Measurements from ENCODE around the gene ZSCAN12. TPM values are rescaled to one million over a fixed set of nuclear protein-coding genes. Genes with fewer than 3 reads are reported as not detected.

Gene ZSCAN12
- total and polyA plus RNA-seq, 2 of the 13 experiments (the other 11 are each of a cell fraction or from before 2014, with no cell fraction given), result 2.8 to 8.9 TPM

DNA sequence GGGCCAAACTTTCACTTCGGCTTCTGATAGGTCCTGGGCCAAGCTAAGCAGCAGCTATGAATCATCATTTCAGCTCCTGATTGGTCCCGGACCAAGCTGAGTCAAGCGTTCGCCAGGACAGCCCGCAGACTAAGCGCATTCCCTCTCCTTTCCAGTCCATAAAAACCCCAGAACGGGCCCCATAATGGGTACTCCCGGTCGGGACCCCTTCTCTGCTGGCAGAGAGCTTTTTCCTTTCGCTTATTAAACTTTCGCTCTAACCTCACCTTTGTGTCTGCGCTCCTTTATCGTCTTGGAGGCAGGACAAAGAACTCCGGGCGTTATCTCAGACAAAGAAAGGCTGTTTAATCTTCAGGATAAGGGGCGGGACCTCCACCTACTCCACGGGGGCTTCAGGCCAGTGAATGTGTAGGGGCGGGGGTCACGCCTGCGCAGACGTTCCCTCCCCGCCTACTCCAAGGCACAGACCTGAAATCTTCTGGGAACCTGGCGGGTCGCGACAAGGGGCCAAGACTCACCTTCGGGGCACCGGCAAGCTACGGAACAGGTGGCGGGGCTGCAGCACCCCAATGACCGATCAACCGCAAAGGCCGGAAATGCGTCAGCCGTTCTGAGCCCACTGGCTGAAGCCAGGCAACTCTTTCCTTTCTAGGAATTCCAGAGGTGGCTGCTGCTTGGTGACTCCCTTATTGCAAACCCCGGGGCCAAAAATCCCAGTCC is 63.8 kb downstream of the ZSCAN12 start, which contains the start of gene ZSCAN31 (continued):
- TF ChIP-seq, protein P1, sequence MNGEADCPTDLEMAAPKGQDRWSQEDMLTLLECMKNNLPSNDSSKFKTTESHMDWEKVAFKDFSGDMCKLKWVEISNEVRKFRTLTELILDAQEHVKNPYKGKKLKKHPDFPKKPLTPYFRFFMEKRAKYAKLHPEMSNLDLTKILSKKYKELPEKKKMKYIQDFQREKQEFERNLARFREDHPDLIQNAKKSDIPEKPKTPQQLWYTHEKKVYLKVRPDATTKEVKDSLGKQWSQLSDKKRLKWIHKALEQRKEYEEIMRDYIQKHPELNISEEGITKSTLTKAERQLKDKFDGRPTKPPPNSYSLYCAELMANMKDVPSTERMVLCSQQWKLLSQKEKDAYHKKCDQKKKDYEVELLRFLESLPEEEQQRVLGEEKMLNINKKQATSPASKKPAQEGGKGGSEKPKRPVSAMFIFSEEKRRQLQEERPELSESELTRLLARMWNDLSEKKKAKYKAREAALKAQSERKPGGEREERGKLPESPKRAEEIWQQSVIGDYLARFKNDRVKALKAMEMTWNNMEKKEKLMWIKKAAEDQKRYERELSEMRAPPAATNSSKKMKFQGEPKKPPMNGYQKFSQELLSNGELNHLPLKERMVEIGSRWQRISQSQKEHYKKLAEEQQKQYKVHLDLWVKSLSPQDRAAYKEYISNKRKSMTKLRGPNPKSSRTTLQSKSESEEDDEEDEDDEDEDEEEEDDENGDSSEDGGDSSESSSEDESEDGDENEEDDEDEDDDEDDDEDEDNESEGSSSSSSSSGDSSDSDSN (CRISPR knock-in tag; IDR thresholded peaks at IDR 0.05), result peak; percentile 59
- TF ChIP-seq, protein P2, sequence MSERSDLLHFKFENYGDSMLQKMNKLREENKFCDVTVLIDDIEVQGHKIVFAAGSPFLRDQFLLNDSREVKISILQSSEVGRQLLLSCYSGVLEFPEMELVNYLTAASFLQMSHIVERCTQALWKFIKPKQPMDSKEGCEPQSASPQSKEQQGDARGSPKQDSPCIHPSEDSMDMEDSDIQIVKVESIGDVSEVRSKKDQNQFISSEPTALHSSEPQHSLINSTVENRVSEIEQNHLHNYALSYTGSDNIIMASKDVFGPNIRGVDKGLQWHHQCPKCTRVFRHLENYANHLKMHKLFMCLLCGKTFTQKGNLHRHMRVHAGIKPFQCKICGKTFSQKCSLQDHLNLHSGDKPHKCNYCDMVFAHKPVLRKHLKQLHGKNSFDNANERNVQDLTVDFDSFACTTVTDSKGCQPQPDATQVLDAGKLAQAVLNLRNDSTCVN (CRISPR knock-in tag; IDR thresholded peaks at IDR 0.05; ENCODE audit: borderline replicate concordance), result no peak; the same call in 1 of the 2 replicates
- TF ChIP-seq ZNF619 (CRISPR knock-in tag; IDR thresholded peaks at IDR 0.05), result 0 out of 2 replicates have a peak, but pooled peaks have one; percentile 71
- TF ChIP-seq MIXL1 (CRISPR knock-in tag; IDR thresholded peaks at IDR 0.05), result peak; percentile 21; the same call in 1 of the 2 replicates
- TF ChIP-seq MZF1 (CRISPR knock-in tag; IDR thresholded peaks at IDR 0.05; ENCODE audit: borderline replicate concordance), result no peak
- TF ChIP-seq REXO4 (CRISPR knock-in tag; IDR thresholded peaks at IDR 0.05; ENCODE audit: borderline replicate concordance), result no peak; the same call in 1 of the 2 replicates
- TF ChIP-seq, protein P3, sequence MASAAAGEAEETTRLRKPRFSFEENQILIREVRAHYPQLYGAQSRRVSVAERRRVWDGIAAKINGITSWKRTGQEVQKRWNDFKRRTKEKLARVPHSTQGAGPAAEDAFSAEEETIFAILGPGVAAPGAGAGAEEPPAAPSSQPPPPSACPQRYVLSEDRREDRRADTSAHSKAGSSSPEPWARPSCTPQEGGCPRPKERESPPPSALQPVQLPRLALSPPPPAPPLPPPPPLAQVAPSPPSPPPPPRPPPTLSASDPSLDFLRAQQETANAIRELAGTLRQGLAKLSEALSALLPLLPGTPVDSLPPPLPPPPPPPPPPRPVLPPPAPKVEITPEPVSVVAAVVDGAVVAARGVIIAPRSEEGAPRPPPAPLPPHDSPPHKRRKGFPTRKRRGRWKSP (CRISPR knock-in tag; IDR thresholded peaks at IDR 0.05), result peak; percentile 88; the same call in 1 of the 2 replicates
- TF ChIP-seq RARG (CRISPR knock-in tag; IDR thresholded peaks at IDR 0.05; ENCODE audit: low read depth), result peak; percentile 75; the same call in 1 of the 2 replicates
- peak; percentile 92 for TF ChIP-seq FOSL2 (CRISPR knock-in tag; IDR thresholded peaks at IDR 0.05)
- TF ChIP-seq KAT7 (CRISPR knock-in tag; IDR thresholded peaks at IDR 0.05; ENCODE audit: borderline replicate concordance), result no peak; the same call in 1 of the 2 replicates
- TF ChIP-seq, protein P4, sequence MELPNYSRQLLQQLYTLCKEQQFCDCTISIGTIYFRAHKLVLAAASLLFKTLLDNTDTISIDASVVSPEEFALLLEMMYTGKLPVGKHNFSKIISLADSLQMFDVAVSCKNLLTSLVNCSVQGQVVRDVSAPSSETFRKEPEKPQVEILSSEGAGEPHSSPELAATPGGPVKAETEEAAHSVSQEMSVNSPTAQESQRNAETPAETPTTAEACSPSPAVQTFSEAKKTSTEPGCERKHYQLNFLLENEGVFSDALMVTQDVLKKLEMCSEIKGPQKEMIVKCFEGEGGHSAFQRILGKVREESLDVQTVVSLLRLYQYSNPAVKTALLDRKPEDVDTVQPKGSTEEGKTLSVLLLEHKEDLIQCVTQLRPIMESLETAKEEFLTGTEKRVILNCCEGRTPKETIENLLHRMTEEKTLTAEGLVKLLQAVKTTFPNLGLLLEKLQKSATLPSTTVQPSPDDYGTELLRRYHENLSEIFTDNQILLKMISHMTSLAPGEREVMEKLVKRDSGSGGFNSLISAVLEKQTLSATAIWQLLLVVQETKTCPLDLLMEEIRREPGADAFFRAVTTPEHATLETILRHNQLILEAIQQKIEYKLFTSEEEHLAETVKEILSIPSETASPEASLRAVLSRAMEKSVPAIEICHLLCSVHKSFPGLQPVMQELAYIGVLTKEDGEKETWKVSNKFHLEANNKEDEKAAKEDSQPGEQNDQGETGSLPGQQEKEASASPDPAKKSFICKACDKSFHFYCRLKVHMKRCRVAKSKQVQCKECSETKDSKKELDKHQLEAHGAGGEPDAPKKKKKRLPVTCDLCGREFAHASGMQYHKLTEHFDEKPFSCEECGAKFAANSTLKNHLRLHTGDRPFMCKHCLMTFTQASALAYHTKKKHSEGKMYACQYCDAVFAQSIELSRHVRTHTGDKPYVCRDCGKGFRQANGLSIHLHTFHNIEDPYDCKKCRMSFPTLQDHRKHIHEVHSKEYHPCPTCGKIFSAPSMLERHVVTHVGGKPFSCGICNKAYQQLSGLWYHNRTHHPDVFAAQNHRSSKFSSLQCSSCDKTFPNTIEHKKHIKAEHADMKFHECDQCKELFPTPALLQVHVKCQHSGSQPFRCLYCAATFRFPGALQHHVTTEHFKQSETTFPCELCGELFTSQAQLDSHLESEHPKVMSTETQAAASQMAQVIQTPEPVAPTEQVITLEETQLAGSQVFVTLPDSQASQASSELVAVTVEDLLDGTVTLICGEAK (IDR thresholded peaks at IDR 0.05), result no peak
- TF ChIP-seq, protein P4 (CRISPR knock-in tag; IDR thresholded peaks at IDR 0.05), result peak; percentile 79; the same call in 1 of the 2 replicates
- peak; percentile 47 for TF ChIP-seq ZNF264 (CRISPR knock-in tag; IDR thresholded peaks at IDR 0.05)
- TF ChIP-seq TAF1 (CRISPR knock-in tag; IDR thresholded peaks at IDR 0.05), result peak; percentile 87
- TF ChIP-seq CCDC6 (CRISPR knock-in tag; IDR thresholded peaks at IDR 0.05), result peak; percentile 89
- peak; percentile 76 for TF ChIP-seq SALL2 (CRISPR knock-in tag; IDR thresholded peaks at IDR 0.05)

All from HepG2 (cell line).